ENCODE measurements around the gene MTM1.

DNA sequence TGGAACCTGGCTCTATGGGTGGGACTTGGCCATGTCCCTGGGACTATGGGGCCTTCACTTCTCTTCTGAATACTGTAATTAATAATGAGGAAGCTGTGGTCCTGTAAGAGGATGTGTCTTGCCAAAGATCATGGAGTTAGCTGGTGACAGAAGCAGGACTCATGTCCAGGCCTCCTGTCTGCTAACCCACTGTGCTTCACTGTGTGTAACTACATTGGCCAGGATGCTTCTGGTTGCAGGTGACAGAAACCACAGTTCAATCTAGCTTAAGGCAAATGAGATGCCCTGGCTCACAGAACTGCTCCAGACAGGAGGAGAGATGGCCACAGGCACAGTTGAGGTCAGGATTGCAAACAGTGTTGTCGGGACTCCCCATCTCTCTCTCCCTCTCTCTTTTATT lies 127.9 kb downstream of the MTM1 start:
- TF ChIP-seq, protein P1, sequence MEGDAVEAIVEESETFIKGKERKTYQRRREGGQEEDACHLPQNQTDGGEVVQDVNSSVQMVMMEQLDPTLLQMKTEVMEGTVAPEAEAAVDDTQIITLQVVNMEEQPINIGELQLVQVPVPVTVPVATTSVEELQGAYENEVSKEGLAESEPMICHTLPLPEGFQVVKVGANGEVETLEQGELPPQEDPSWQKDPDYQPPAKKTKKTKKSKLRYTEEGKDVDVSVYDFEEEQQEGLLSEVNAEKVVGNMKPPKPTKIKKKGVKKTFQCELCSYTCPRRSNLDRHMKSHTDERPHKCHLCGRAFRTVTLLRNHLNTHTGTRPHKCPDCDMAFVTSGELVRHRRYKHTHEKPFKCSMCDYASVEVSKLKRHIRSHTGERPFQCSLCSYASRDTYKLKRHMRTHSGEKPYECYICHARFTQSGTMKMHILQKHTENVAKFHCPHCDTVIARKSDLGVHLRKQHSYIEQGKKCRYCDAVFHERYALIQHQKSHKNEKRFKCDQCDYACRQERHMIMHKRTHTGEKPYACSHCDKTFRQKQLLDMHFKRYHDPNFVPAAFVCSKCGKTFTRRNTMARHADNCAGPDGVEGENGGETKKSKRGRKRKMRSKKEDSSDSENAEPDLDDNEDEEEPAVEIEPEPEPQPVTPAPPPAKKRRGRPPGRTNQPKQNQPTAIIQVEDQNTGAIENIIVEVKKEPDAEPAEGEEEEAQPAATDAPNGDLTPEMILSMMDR (IDR thresholded peaks at IDR 0.05) = no peak
- TF ChIP-seq EZH2 (IDR thresholded peaks at IDR 0.05) = no peak
- no peak for TF ChIP-seq EZH2phosphoT487 (IDR thresholded peaks at IDR 0.05)
